ENCODE data around the gene OR5T3.
"Not testable (repeated sequence)": the region's sequence is repeated elsewhere in the genome, so short reads cannot be mapped to it uniquely, and the experiment has no call there.

OR5T3 gene

GRCh38 chr11:56251954-56252353 is at the start of gene OR5T3:
OR5T3 (plus strand) TSS chr11:56252254; CDS start chr11:56252254, 0 bp downstream.
- no peak for DNase-seq

- DNase-seq: no peak
These were observed 44.3 kb upstream of the OR5T3 start for GRCh38 chr11:56207790-56208189.

GRCh38 chr11:56214537-56214936 is 37.5 kb upstream of the OR5T3 start:
- DNase-seq: no peak

GRCh38 chr11:56219735-56220134 is 32.3 kb upstream of the OR5T3 start:
- DNase-seq: not testable (repeated sequence)

GRCh38 chr11:56234155-56234554 is 17.9 kb upstream of the OR5T3 start, which contains the start of gene OR5T2:
OR5T2 (minus strand) TSS chr11:56234255; CDS start chr11:56233062, 1,193 bp downstream.
- no peak for DNase-seq

- DNase-seq: no peak
These were observed 19.0 kb downstream of the OR5T3 start for GRCh38 chr11:56271092-56271491.

GRCh38 chr11:56273854-56274253 is 21.8 kb downstream of the OR5T3 start, which contains the start of gene OR5T1:
OR5T1 (plus strand) TSS chr11:56274154; CDS start chr11:56275639, 1,485 bp downstream.
- DNase-seq: no peak

- no peak for DNase-seq
These were observed 40.1 kb downstream of the OR5T3 start, which contains the start of gene OR8H1 for GRCh38 chr11:56292154-56292553. OR8H1 (minus strand) TSS chr11:56292254; CDS start chr11:56291062, 1,192 bp downstream.

GRCh38 chr11:56296898-56297297 is 44.8 kb downstream of the OR5T3 start:
- no peak for DNase-seq

Data from NCI-H2227 treated with DMSO at 0.1 percent for 48 hours (cell line).